Measurements from ENCODE around the gene ZNF654. TPM values are rescaled to one million over a fixed set of nuclear protein-coding genes. Genes with fewer than 3 reads are reported as not detected.
"Not testable (repeated sequence)": the region's sequence is repeated elsewhere in the genome, so short reads cannot be mapped to it uniquely, and the experiment has no call there.

ZNF654 gene
- total and polyA plus RNA-seq, 2 donors (not counting 3 experiments of a cell fraction or from before 2014, with no cell fraction given) = 2.9 to 14.6 TPM

DNA sequence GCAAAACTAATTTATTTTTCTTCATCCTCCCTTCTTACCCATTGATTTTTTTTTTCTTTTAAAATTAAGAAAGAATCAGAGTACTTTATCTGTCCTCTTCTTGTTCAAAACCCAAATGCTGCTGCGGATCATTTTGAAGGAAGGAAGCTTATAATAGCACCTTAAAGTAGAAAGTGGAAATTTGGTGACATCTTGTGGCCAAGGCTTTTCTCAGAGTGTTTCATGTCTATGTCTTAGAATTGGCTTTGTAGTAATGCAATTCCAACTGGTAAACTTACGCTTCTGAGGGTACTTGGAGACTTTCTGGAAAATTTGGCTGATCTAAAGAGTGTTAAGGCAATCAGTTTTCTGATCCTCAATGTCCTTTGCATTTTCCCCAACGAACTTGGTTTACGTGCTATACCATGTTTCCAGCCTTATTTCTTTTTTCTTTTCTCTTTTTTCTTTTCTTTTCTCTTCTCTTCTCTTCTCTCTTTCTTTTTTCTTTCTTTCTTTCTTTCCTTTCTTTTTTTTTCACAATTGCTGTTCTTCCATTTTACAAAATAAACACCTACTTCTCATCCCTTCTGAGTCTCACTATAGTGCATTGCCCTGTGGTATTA is 121.4 kb downstream of the ZNF654 start:
- CTCF ChIA-PET = interaction anchor here (0.6 to 1.3 kb wide), 21 partner anchors 9 to 1407 kb away, joined by 3 to 14 read pairs (median 4); no protein-coding TSS in a partner anchor
- intact Hi-C loops (cut with micrococcal nuclease) (loop anchor here (1.0 to 2.0 kb wide), 2 partner anchors 178 to 409 kb away; no protein-coding TSS in a partner anchor), dilution Hi-C loops (cut with MboI; ENCODE audit: extremely low pct_ligation_motif_present, low sequenced_read_pairs) (no loop called here)
- H3K4me3 ChIP-seq (replicated peaks in 1 of 3; ENCODE audit: insufficient read depth in 1 of 3, low read depth in 1 of 3, low read length in 3 of 3) = no peak overlapping the region
- peak; percentile 8 to 17 for TF ChIP-seq CTCF (IDR thresholded peaks at IDR 0.05; ENCODE audit: extremely low read depth in 1 of 2, insufficient read depth in 1 of 2, low read depth in 1 of 2, low read length in 2 of 2)
- TF ChIP-seq MYC (IDR thresholded peaks at IDR 0.05; ENCODE audit: low read depth, low read length) = no peak
- H3K9ac ChIP-seq (replicated peaks; ENCODE audit: extremely low read depth, insufficient read depth, low read length) = no peak overlapping the region
- no peak overlapping the region for H2AFZ ChIP-seq (ENCODE audit: low read depth, low read length)
- H3K27ac ChIP-seq (ENCODE audit: insufficient read depth, low read depth, low read length) = no peak overlapping the region
- H3K9me3 ChIP-seq (replicated peaks; ENCODE audit: control insufficient read depth, insufficient read depth, low read length) = no peaks in the 10 kb centered on the region
- no peaks in the 10 kb centered on the region for H3K4me1 ChIP-seq (ENCODE audit: control insufficient read depth, extremely low read depth, insufficient read depth, low read length)
- DNase-seq (ENCODE audit: low read depth, low spot score) (peak; percentile 48), FAIRE-seq (peak; percentile 15)
- no peaks in the 10 kb centered on the region for H3K9me1 ChIP-seq (replicated peaks; ENCODE audit: control insufficient read depth, extremely low read depth, insufficient read depth, low read length)
- BruUV-seq (replicated peaks) = no TSS peak
- H3K36me3 ChIP-seq (ENCODE audit: control insufficient read depth in 2 of 2, extremely low read depth in 1 of 2, insufficient read depth in 2 of 2, low read length in 2 of 2) = no peaks in the 10 kb centered on the region
- H4K20me1 ChIP-seq (replicated peaks; ENCODE audit: control insufficient read depth, extremely low read depth, insufficient read depth, low read length) = no peaks in the 10 kb centered on the region
- POLR2A ChIA-PET = no interaction called here
- no peaks in the 10 kb centered on the region for H3K79me2 ChIP-seq (ENCODE audit: control insufficient read depth, insufficient read depth, low read length)
- H3K4me2 ChIP-seq (ENCODE audit: insufficient read depth, low read length) = no peak overlapping the region
- H3K27me3 ChIP-seq (ENCODE audit: control insufficient read depth in 2 of 2, insufficient read depth in 2 of 2, low read length in 2 of 2) = no peaks in the 10 kb centered on the region

GRCh38 chr3:88182165-88182918 is 123.3 kb downstream of the ZNF654 start:
- H3K27me3 ChIP-seq (ENCODE audit: control insufficient read depth in 2 of 2, insufficient read depth in 2 of 2, low read length in 2 of 2); dilution Hi-C loops (cut with MboI; ENCODE audit: extremely low pct_ligation_motif_present, low sequenced_read_pairs); H3K9ac ChIP-seq (replicated peaks; ENCODE audit: extremely low read depth, insufficient read depth, low read length); H3K9me1 ChIP-seq (replicated peaks; ENCODE audit: control insufficient read depth, extremely low read depth, insufficient read depth, low read length); H3K9me3 ChIP-seq (replicated peaks; ENCODE audit: control insufficient read depth, insufficient read depth, low read length); H3K4me1 ChIP-seq (ENCODE audit: control insufficient read depth, extremely low read depth, insufficient read depth, low read length); CTCF ChIA-PET; BruUV-seq (replicated peaks); POLR2A ChIA-PET; H2AFZ ChIP-seq (ENCODE audit: low read depth, low read length); H3K36me3 ChIP-seq (ENCODE audit: control insufficient read depth in 2 of 2, extremely low read depth in 1 of 2, insufficient read depth in 2 of 2, low read length in 2 of 2); intact Hi-C loops (cut with micrococcal nuclease); H3K27ac ChIP-seq (ENCODE audit: insufficient read depth, low read depth, low read length); H3K4me2 ChIP-seq (ENCODE audit: insufficient read depth, low read length); DNase-seq (ENCODE audit: low read depth, low spot score); H3K4me3 ChIP-seq (replicated peaks in 1 of 3; ENCODE audit: insufficient read depth in 1 of 3, low read depth in 1 of 3, low read length in 3 of 3); H4K20me1 ChIP-seq (replicated peaks; ENCODE audit: control insufficient read depth, extremely low read depth, insufficient read depth, low read length); H3K79me2 ChIP-seq (ENCODE audit: control insufficient read depth, insufficient read depth, low read length); FAIRE-seq: not testable (repeated sequence)

Measured in endothelial cell of umbilical vein (primary cell).